ENCODE data around the gene NIN. TPM values are rescaled to one million over a fixed set of nuclear protein-coding genes. Genes with fewer than 3 reads are reported as not detected.

Gene NIN
- total RNA-seq, 1 experiment from 2014 or later: 26.6 TPM

DNA sequence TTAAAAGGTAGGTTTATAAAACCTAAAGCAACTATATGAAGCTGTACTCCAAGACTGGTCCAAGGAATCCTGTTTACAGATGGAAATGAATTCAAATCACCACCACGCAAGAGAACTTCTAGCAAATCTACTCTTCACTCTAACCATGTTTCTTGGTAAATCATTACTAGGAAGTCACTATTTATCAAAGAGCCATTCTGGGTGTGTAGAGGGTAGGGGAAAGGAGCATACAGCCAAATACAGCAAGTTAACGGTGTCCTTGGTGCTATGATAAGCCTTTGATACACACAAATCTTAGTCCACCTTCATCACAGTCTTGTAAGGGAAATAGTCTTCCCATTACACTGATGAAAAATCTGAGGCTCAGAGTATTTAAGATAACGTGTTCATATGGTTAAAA, 16.8 kb downstream of the NIN start:
- Mint-ChIP-seq H3K27ac (ENCODE audit: unreplicated experiment) (no peak overlapping the region), H3K9me3 (ENCODE audit: low read depth, unreplicated experiment) (no peaks in the 10 kb centered on the region), H3K4me1 (ENCODE audit: low read depth, unreplicated experiment) (no peaks in the 10 kb centered on the region), H3K36me3 (ENCODE audit: insufficient read depth, unreplicated experiment) (no peaks in the 10 kb centered on the region), H3K4me3 (ENCODE audit: low read depth, unreplicated experiment) (no peak overlapping the region), H3K27me3 (ENCODE audit: unreplicated experiment) (no peaks in the 10 kb centered on the region)
- TF ChIP-seq, protein P1, sequence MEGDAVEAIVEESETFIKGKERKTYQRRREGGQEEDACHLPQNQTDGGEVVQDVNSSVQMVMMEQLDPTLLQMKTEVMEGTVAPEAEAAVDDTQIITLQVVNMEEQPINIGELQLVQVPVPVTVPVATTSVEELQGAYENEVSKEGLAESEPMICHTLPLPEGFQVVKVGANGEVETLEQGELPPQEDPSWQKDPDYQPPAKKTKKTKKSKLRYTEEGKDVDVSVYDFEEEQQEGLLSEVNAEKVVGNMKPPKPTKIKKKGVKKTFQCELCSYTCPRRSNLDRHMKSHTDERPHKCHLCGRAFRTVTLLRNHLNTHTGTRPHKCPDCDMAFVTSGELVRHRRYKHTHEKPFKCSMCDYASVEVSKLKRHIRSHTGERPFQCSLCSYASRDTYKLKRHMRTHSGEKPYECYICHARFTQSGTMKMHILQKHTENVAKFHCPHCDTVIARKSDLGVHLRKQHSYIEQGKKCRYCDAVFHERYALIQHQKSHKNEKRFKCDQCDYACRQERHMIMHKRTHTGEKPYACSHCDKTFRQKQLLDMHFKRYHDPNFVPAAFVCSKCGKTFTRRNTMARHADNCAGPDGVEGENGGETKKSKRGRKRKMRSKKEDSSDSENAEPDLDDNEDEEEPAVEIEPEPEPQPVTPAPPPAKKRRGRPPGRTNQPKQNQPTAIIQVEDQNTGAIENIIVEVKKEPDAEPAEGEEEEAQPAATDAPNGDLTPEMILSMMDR (IDR thresholded peaks at IDR 0.05; ENCODE audit: unreplicated experiment): no peak
- CTCF ChIA-PET: no interaction called here
- BruUV-seq (replicated peaks): no TSS peak
- intact Hi-C loops (cut with micrococcal nuclease; ENCODE audit: unreplicated experiment): no loop called here
- no peak for DNase-seq

DNA sequence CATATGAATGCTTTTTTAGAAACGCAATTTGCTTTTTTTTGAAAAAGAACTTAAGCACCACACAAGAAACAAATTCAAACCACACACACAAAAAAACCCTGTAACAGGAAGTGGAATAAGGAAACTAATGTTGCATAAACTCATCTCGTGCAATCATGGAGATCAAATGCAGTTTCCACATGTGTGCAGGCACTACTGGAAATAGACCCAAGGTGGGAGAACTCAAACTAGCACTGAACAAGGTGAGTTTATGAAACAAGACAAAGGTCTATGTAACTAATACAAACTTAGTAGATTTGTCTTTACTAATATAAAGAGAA, 17.5 kb downstream of the NIN start:
- Mint-ChIP-seq H3K4me3 (ENCODE audit: low read depth, unreplicated experiment) (no peak overlapping the region), H3K9me3 (ENCODE audit: low read depth, unreplicated experiment) (no peaks in the 10 kb centered on the region), H3K4me1 (ENCODE audit: low read depth, unreplicated experiment) (no peaks in the 10 kb centered on the region), H3K27me3 (ENCODE audit: unreplicated experiment) (no peaks in the 10 kb centered on the region), H3K36me3 (ENCODE audit: insufficient read depth, unreplicated experiment) (no peaks in the 10 kb centered on the region), H3K27ac (ENCODE audit: unreplicated experiment) (no peak overlapping the region)
- CTCF ChIA-PET: no interaction called here
- BruUV-seq (replicated peaks): no TSS peak
- intact Hi-C loops (cut with micrococcal nuclease; ENCODE audit: unreplicated experiment): no loop called here
- no peak for DNase-seq
- TF ChIP-seq, protein P1 (IDR thresholded peaks at IDR 0.05; ENCODE audit: unreplicated experiment): no peak

DNA sequence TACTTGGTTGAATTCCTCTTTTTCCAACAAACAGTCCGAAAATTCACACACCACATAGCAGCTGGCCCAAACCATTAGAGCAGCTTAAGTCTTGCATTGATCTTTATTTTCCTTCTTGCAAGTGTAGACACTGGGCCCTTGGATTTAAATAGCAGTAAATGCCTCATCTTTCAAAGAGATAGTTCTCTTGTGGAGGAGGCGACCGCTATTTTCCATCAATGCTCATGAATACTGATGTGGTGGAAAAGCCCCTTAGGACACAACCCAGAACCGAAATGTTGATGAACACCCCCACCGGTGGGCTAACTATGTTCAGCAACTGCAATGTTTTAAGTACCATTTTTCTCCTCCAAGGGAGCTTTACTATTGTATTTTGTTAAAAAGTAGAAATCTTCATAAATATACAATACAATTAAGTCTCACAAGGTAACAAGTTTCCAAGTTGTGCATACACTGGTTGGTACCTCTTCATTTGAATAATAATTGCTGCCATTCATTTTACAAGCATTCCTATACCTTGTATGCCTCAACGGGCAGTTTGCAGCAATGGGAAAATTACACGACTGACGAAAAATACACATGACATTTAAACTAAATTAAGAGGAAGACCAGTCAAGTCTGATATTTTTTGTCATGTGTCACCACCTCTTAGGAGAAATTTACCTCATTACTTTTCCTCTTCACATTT, 18.0 kb downstream of the NIN start:
- intact Hi-C loops (cut with micrococcal nuclease; ENCODE audit: unreplicated experiment): no loop called here
- H3K36me3 Mint-ChIP-seq (ENCODE audit: insufficient read depth, unreplicated experiment): no peaks in the 10 kb centered on the region
- H3K4me3 Mint-ChIP-seq (ENCODE audit: low read depth, unreplicated experiment): no peak overlapping the region
- H3K4me1 Mint-ChIP-seq (ENCODE audit: low read depth, unreplicated experiment): no peaks in the 10 kb centered on the region
- H3K27me3 Mint-ChIP-seq (ENCODE audit: unreplicated experiment): no peaks in the 10 kb centered on the region
- CTCF ChIA-PET: no interaction called here
- no peak for DNase-seq
- H3K27ac Mint-ChIP-seq (ENCODE audit: unreplicated experiment): no peak overlapping the region
- TF ChIP-seq, protein P1 (IDR thresholded peaks at IDR 0.05; ENCODE audit: unreplicated experiment): no peak
- BruUV-seq (replicated peaks): no TSS peak
- no peaks in the 10 kb centered on the region for H3K9me3 Mint-ChIP-seq (ENCODE audit: low read depth, unreplicated experiment)

DNA sequence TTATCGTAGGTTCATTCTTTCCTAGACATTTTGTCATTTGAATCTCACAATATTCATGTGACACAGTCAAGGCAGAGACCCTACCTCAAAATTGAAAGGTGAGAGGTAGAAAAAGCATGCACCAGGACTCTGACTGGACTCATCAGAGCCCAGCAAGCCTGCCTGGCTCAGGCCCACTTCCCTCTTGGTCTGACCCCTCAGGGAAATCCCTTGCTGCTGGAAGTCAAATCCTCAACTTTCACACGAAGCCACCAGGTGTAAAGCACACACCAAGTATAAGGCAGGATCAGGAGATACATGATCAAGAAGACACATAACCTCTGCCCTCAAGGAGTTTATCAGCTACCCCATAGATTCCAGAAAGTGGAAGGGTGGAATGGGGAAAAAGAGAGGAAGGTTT, 18.8 kb downstream of the NIN start:
- intact Hi-C loops (cut with micrococcal nuclease; ENCODE audit: unreplicated experiment): no loop called here
- Mint-ChIP-seq H3K27me3 (ENCODE audit: unreplicated experiment) (no peaks in the 10 kb centered on the region), H3K9me3 (ENCODE audit: low read depth, unreplicated experiment) (no peaks in the 10 kb centered on the region), H3K4me3 (ENCODE audit: low read depth, unreplicated experiment) (no peak overlapping the region), H3K27ac (ENCODE audit: unreplicated experiment) (no peak overlapping the region), H3K36me3 (ENCODE audit: insufficient read depth, unreplicated experiment) (no peaks in the 10 kb centered on the region), H3K4me1 (ENCODE audit: low read depth, unreplicated experiment) (no peaks in the 10 kb centered on the region)
- BruUV-seq (replicated peaks): no TSS peak
- DNase-seq: no peak
- TF ChIP-seq, protein P1 (IDR thresholded peaks at IDR 0.05; ENCODE audit: unreplicated experiment): no peak
- CTCF ChIA-PET: no interaction called here
